Neutrophil (primary cell): ENCODE results near the gene STK32C.
A peak's percentile ranks its signal among the peaks of the same experiment; 100 is the strongest.
"Not testable (repeated sequence)": the region's sequence is repeated elsewhere in the genome, so short reads cannot be mapped to it uniquely, and the experiment has no call there.

Experiments used
- H3K27ac ChIP-seq: fragments of 200-600 bp; sonication (generic); 2 replicates; pipeline ENCODE4 v1.5.1; 2016; ENCODE audit warnings: mild to moderate bottlenecking, moderate library complexity
- H3K27me3 ChIP-seq: fragments of 200-600 bp; sonication (generic); 2 replicates; pipeline ENCODE4 v1.6.0; 2016; ENCODE audit warnings: mild to moderate bottlenecking
- H3K36me3 ChIP-seq: fragments of 200-600 bp; sonication (generic); 2 replicates; pipeline ENCODE4 v1.5.1; 2017
- H3K4me1 ChIP-seq, 2 experiments: fragments of 200-600 bp in 1 of 2; sonication (generic) in 1 of 2; 1 replicate in 1 of 2; 2 replicates in 1 of 2; pipeline versions ENCODE4 v1.5.1 to v1.6.1; 2013 to 2016; ENCODE audit warnings: low read depth in 1 of 2, low read length in 1 of 2, mild to moderate bottlenecking in 1 of 2, moderate library complexity in 1 of 2; ENCODE audit not compliant: control insufficient read depth in 1 of 2, insufficient read depth in 1 of 2
- H3K4me3 ChIP-seq, 2 experiments: fragments of 200-600 bp in 1 of 2; sonication (generic) in 1 of 2; 1 replicate in 1 of 2; 2 replicates in 1 of 2; pipeline ENCODE4 v1.5.1; 2013 to 2016; ENCODE audit warnings: low read depth in 1 of 2, low read length in 1 of 2, mild to moderate bottlenecking in 1 of 2, moderate library complexity in 1 of 2
- H3K9me3 ChIP-seq: fragments of 200-600 bp; sonication (generic); 2 replicates; pipeline ENCODE4 v1.5.1; 2016
- TF ChIP-seq, protein P1 (sequence below): fragments of 200-600 bp; sonication (generic); IDR thresholded peaks from 2 replicates; pipeline ENCODE4 v1.5.1; 2016; ENCODE audit warnings: antibody characterized with exemption

STK32C gene

DNA sequence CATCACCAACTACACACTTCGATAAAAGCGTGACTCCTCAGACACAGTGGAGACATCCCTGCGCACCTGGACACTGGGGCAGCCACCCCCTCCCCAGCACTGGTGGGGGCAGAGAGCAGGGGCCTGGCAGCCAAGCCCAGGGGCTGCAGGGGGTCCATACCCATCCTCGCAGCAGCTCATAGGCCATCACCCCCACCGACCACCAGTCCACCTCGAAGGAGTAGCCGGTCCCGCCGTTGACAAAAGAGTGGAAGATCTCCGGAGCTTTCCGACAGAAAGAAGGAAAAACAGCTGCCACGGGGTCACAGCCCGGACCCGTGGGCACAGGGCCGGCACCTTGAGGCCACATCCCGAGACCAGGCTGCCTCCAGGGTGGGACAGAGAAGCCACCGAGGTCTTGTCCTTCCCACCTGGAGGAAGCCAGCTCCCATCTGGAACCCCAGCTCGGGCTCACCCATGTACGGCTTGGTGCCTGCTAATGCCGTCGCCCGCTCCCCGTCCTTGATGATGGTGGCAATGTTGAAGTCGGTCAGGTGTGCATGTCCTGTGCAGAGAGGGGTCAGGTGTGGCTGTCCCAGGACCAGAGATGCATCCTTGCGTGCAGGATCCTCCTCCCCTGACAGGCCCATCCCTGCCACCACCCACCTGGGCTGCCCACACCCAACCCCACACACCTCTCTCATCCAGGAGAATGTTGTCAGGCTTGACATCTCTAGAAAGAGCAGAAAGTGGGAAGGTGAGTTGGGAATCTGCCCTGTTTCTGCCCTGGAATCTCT, 82.5 kb downstream of the STK32C start:
- H3K9me3 ChIP-seq, result no peaks in the 10 kb centered on the region
- H3K27me3 ChIP-seq, result no peaks in the 10 kb centered on the region
- TF ChIP-seq, protein P1, sequence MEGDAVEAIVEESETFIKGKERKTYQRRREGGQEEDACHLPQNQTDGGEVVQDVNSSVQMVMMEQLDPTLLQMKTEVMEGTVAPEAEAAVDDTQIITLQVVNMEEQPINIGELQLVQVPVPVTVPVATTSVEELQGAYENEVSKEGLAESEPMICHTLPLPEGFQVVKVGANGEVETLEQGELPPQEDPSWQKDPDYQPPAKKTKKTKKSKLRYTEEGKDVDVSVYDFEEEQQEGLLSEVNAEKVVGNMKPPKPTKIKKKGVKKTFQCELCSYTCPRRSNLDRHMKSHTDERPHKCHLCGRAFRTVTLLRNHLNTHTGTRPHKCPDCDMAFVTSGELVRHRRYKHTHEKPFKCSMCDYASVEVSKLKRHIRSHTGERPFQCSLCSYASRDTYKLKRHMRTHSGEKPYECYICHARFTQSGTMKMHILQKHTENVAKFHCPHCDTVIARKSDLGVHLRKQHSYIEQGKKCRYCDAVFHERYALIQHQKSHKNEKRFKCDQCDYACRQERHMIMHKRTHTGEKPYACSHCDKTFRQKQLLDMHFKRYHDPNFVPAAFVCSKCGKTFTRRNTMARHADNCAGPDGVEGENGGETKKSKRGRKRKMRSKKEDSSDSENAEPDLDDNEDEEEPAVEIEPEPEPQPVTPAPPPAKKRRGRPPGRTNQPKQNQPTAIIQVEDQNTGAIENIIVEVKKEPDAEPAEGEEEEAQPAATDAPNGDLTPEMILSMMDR, result no peak
- H3K4me3 ChIP-seq, result no peak overlapping the region
- H3K36me3 ChIP-seq, result peaks cover 13% of the 10 kb centered on the region
- H3K4me1 ChIP-seq, result peaks cover 7 to 12% of the 10 kb centered on the region in 2 experiments
- H3K27ac ChIP-seq, result no peak overlapping the region

DNA sequence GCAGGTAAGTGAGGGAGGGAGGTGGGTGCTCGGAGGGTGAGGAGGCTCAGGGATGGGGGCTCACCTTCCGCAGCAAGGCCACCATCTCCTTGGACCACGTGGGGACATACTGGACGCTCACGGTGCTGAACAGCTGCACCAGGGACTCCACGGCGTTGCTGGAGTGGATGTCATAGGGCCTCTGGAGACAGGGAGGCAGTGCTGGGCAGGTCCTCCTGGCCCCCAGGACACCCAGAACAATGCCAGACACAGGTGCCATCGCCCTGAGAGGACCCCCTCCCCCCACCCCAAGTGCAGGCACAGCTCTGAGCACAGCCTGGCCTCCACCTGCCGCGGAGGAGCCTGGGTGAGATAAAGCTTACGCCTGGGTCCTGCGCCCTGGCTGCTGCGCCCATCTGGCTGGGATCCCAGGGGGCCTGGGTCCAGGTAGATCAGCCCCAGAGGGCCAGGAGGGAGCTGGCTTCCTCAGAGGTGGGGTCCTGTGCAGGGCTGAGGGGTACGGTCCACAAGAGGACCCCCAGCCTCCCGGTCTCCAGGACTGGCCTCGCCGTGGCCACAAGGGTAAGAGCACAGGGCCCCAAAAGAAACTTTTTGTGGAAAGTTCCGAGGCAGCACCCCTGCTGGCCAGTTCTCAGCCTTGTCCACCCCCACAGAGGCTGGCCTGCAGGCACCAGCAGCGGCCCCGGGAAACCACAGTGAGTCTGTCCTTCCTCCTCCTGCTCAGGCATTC, 83.2 kb downstream of the STK32C start:
- H3K36me3 ChIP-seq, result peaks cover 13% of the 10 kb centered on the region
- H3K9me3 ChIP-seq, result no peaks in the 10 kb centered on the region
- no peak overlapping the region for H3K4me3 ChIP-seq
- H3K27ac ChIP-seq, result no peak overlapping the region
- no peaks in the 10 kb centered on the region for H3K27me3 ChIP-seq
- H3K4me1 ChIP-seq, result peaks cover under 1 to 4% of the 10 kb centered on the region in 2 experiments
- TF ChIP-seq, protein P1, result no peak

DNA sequence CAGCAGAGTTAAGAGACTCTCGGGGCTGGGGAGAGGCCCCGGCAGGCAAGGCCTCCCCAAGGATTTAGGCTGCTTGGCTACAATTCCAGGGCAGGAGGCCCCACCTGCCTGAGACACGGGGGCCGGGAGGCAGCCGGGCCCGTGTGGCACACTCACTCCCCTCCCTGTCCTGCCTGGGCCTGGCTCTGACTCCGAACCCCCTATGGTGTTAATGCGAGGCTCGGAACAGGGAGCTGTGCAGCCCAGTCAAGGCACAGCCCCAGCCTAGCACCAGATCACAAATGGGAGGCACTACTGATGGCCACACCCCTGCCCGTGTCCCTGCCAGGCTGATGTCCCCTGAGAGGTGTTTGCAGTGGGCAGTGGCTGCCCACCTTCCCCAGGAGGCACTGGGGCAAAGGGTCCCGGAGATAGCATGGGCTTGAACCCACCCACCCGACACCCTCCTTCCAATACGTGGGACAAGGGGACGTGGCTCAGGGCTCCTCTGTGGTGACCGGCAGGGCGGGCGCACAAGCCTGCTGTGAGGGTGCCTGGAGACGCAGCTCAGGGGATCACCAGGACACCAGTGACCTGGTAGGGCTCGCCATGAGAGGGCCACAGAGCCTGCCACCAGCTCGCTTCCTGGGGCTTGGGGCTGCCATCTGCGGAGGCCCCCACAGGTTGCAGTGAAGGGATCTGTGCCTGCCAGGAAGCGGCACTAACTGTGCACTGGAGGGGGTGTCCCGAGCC, 84.0 kb downstream of the STK32C start:
- H3K36me3 ChIP-seq, result peaks cover 13% of the 10 kb centered on the region
- H3K9me3 ChIP-seq, result no peaks in the 10 kb centered on the region
- TF ChIP-seq, protein P1, result no peak
- H3K4me1 ChIP-seq, result no peaks in the 10 kb centered on the region
- H3K27ac ChIP-seq, result no peak overlapping the region
- no peak overlapping the region for H3K4me3 ChIP-seq
- H3K27me3 ChIP-seq, result no peaks in the 10 kb centered on the region

DNA sequence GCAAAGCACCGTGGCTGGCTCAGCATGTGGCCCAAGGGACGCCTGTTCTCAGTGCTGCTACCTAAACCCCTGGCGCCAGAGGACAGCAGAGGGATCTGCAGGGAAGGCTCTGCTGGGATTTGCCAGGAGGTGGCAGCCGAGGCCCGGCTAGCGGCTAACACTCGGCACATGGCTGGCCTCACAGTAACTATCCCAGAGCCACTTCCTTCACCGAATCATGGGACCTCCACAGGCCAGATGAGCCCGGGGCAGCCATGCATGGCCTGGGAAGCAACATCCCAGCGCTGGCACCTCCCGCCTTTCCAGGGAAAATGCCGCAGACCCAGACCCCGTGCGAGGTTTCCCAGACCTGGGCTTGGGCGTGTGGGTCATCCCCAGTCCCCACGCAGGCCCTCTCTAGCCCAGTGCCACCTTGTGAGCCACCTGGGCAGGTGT, 84.6 kb downstream of the STK32C start:
- H3K36me3 ChIP-seq, result peaks cover 13% of the 10 kb centered on the region
- TF ChIP-seq, protein P1, result peak; percentile 61
- no peak overlapping the region for H3K4me3 ChIP-seq
- no peaks in the 10 kb centered on the region for H3K4me1 ChIP-seq
- no peaks in the 10 kb centered on the region for H3K9me3 ChIP-seq
- no peaks in the 10 kb centered on the region for H3K27me3 ChIP-seq
- H3K27ac ChIP-seq, result no peak overlapping the region

DNA sequence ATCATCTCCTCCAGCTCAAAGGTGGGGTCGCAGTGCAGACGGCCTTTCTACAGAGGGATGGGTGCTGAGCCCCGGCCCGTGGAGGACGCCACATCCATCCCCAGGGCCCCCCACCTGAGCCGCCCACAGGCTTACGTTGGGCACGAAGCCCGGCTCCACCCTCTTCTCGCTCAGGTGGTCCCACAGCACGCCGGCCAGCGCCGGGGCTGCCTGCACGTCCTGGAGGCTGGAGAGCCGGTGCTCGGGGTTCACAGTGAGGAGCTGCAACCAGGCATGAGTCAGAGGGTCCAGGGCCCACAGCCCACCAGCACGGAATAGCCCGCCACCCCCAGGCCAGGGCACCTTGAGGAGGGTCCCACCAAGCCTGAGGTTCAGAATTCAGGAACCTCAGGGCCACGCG, 85.0 kb downstream of the STK32C start:
- no peaks in the 10 kb centered on the region for H3K27me3 ChIP-seq
- no peak overlapping the region for H3K27ac ChIP-seq
- H3K4me1 ChIP-seq, result no peaks in the 10 kb centered on the region
- H3K36me3 ChIP-seq, result peaks cover 13% of the 10 kb centered on the region
- TF ChIP-seq, protein P1, result no peak
- H3K4me3 ChIP-seq, result no peak overlapping the region
- H3K9me3 ChIP-seq, result no peaks in the 10 kb centered on the region

DNA sequence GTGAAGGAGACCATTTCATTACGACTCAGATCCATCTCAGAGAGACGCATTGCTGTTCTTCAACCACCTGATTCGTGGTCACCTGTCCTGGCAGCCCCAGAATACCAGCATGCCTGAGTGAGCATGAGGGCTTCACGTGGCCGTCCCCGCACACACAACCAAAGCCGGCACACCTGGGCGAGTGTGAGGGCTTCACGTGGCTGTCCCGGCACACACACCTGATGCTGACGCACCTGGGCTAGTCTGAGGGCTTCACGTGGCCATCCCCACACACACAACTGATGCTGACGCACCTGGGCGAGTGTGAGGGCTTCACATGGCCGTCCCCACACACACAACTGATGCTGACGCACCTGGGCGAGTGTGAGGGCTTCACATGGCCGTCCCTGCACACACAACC, 86.8 kb downstream of the STK32C start:
- not testable (repeated sequence) for H3K27me3 ChIP-seq, H3K27ac ChIP-seq, H3K4me3 ChIP-seq, H3K4me1 ChIP-seq, H3K9me3 ChIP-seq
- H3K36me3 ChIP-seq, result peaks cover 13% of the 10 kb centered on the region
